ENCODE results near the gene LAMP2. TPM values are rescaled to one million over a fixed set of nuclear protein-coding genes. Genes with fewer than 3 reads are reported as not detected.

The LAMP2 gene
- total and polyA plus RNA-seq, 10 of the 15 experiments (the other 5 are each of a cell fraction or from before 2014, with no cell fraction given): 21.0 to 48.1 (median 27.3) TPM

DNA sequence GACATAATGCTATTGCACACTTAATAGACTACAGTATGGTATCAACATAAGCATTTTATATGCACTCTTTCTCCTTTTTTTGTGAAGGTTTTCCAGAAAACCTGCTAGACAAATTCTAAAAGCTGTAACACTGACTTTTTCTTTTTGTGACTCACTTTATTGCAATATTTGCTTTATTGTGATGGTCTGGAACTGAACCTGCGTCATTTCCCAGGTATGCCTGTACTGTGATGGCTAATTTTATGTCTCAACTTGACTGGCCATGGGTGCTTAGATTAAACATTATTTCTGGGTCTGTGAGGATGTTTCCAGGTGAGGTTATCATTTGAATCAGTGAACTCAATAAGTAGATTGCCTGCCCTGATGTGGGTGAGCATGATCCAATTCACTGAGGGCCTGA lies 35.5 kb upstream of the LAMP2 start:
- FAIRE-seq (no peak), ATAC-seq (no peak), DNase-seq (ENCODE audit: low read depth, low spot score) (no peak)
- H3K9me3 ChIP-seq (replicated peaks; ENCODE audit: control insufficient read depth, insufficient read depth, low read length): no peaks in the 10 kb centered on the region
- no peak overlapping the region for H3K27ac ChIP-seq (ENCODE audit: control insufficient read depth, insufficient read depth)
- POLR2A ChIA-PET: no interaction called here
- H3K4me3 ChIP-seq: no peak overlapping the region
- no peak overlapping the region for H3K9ac ChIP-seq (ENCODE audit: control insufficient read depth, insufficient read depth, low read length)
- in situ Hi-C loops (cut with MboI): loop anchor here (10.0 to 25.0 kb wide), 3 partner anchors 160 to 1083 kb away; no protein-coding TSS in a partner anchor
- H3K4me1 ChIP-seq (ENCODE audit: control insufficient read depth, insufficient read depth, low read length): no peaks in the 10 kb centered on the region
- RAD21 ChIA-PET (ENCODE audit: unreplicated experiment): no interaction called here
- BruUV-seq (replicated peaks): no TSS peak
- intact Hi-C loops (cut with micrococcal nuclease; ENCODE audit: unreplicated experiment): no loop called here
- H3K27me3 ChIP-seq (replicated peaks in 1 of 2; ENCODE audit: control insufficient read depth in 2 of 2, insufficient read depth in 2 of 2, low read length in 1 of 2): no peaks in the 10 kb centered on the region
- H4K20me1 ChIP-seq (ENCODE audit: control insufficient read depth, insufficient read depth): no peaks in the 10 kb centered on the region
- no peaks in the 10 kb centered on the region for H3K79me2 ChIP-seq (ENCODE audit: control insufficient read depth, insufficient read depth, low read length)
- H3K4me2 ChIP-seq (ENCODE audit: control insufficient read depth, insufficient read depth): no peak overlapping the region
- 44% methylated on average over 1 of the region's 1 CpG for WGBS (ENCODE audit: insufficient coverage, insufficient replicate concordance, low lambda C conversion rate, missing lambda C conversion rate)
- SMC1A ChIA-PET (ENCODE audit: uncharacterized antibody, unreplicated experiment): no interaction called here
- H3K36me3 ChIP-seq (ENCODE audit: control insufficient read depth in 2 of 2, insufficient read depth in 2 of 2, low read length in 1 of 2): no peaks in the 10 kb centered on the region
- H2AFZ ChIP-seq (ENCODE audit: control insufficient read depth, low read depth, low read length): no peak overlapping the region
- TF ChIP-seq NRF1 (conservative IDR thresholded peaks at IDR 0.05; ENCODE audit: low read depth, low read length) (no peak), KLF5 (IDR thresholded peaks at IDR 0.05; ENCODE audit: partially characterized antibody) (no peak), KAT2A (conservative IDR thresholded peaks at IDR 0.05; ENCODE audit: control insufficient read depth, low read depth, low read length) (no peak), HDAC6 (IDR thresholded peaks at IDR 0.05; ENCODE audit: unreplicated experiment) (no peak), JUND (IDR thresholded peaks at IDR 0.05; ENCODE audit: low read depth, low read length) (no peak), POLR2AphosphoS5 (IDR thresholded peaks at IDR 0.05; ENCODE audit: low read length) (no peak), SMAD5 (IDR thresholded peaks at IDR 0.05; ENCODE audit: low read depth) (no peak), DPF2 (IDR thresholded peaks at IDR 0.05) (no peak), SIX5 (IDR thresholded peaks at IDR 0.05; ENCODE audit: low read depth, low read length, severe bottlenecking) (no peak)
- TF ChIP-seq, protein P1, sequence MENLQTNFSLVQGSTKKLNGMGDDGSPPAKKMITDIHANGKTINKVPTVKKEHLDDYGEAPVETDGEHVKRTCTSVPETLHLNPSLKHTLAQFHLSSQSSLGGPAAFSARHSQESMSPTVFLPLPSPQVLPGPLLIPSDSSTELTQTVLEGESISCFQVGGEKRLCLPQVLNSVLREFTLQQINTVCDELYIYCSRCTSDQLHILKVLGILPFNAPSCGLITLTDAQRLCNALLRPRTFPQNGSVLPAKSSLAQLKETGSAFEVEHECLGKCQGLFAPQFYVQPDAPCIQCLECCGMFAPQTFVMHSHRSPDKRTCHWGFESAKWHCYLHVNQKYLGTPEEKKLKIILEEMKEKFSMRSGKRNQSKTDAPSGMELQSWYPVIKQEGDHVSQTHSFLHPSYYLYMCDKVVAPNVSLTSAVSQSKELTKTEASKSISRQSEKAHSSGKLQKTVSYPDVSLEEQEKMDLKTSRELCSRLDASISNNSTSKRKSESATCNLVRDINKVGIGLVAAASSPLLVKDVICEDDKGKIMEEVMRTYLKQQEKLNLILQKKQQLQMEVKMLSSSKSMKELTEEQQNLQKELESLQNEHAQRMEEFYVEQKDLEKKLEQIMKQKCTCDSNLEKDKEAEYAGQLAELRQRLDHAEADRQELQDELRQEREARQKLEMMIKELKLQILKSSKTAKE (IDR thresholded peaks at IDR 0.05; ENCODE audit: low read depth, poor library complexity, severe bottlenecking): no peak
- TF ChIP-seq, protein P2, sequence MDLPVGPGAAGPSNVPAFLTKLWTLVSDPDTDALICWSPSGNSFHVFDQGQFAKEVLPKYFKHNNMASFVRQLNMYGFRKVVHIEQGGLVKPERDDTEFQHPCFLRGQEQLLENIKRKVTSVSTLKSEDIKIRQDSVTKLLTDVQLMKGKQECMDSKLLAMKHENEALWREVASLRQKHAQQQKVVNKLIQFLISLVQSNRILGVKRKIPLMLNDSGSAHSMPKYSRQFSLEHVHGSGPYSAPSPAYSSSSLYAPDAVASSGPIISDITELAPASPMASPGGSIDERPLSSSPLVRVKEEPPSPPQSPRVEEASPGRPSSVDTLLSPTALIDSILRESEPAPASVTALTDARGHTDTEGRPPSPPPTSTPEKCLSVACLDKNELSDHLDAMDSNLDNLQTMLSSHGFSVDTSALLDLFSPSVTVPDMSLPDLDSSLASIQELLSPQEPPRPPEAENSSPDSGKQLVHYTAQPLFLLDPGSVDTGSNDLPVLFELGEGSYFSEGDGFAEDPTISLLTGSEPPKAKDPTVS (IDR thresholded peaks at IDR 0.05; ENCODE audit: low read depth, low read length): no peak
- CTCF ChIA-PET: no interaction called here

Measured in GM12878 (cell line).